ENCODE results near the gene PIP4P1. TPM values are rescaled to one million over a fixed set of nuclear protein-coding genes. Genes with fewer than 3 reads are reported as not detected.

The PIP4P1 gene
- total and polyA plus RNA-seq, 9 of the 15 experiments (the other 6 are each of a cell fraction or from before 2014, with no cell fraction given): 5.3 to 20.9 (median 10.7) TPM

GRCh38 chr14:20456971-20457370 lies 4.3 kb downstream of the PIP4P1 start:
- no peak for DNase-seq (ENCODE audit: extremely low read depth in 1 of 4, low spot score in 3 of 4)
- Histone ChIP-seq H3K9ac (ENCODE audit: insufficient read depth in 1 of 2, low read depth in 2 of 2, low read length in 2 of 2) (peak overlapping the region; percentile 86 to 95), H2AFZ (ENCODE audit: low read depth, low read length) (no peak overlapping the region), H3K27ac (ENCODE audit: extremely low read depth, low read depth, low read length) (peak overlapping the region; percentile 99; the same call in 2 of the 3 replicates), H3K79me2 (ENCODE audit: control insufficient read depth, insufficient read depth, low read length) (peaks cover 75% of the 10 kb centered on the region), H3K4me2 (ENCODE audit: insufficient read depth, low read length) (peak overlapping the region; percentile 91), H3K4me1 (replicated peaks in 1 of 2; ENCODE audit: control insufficient read depth in 2 of 2, insufficient read depth in 2 of 2, low read length in 2 of 2) (peaks cover 22 to 25% of the 10 kb centered on the region in 2 experiments; a peak in 4 of 5 replicates), H3K36me3 (ENCODE audit: control insufficient read depth, insufficient read depth, low read length) (peaks cover 54% of the 10 kb centered on the region), H4K20me1 (replicated peaks; ENCODE audit: control insufficient read depth, insufficient read depth, low read length) (no peaks in the 10 kb centered on the region), H3K27me3 (ENCODE audit: control insufficient read depth in 2 of 2, insufficient read depth in 2 of 2, low read length in 2 of 2) (no peaks in the 10 kb centered on the region), H3K9me3 (replicated peaks; ENCODE audit: control insufficient read depth, insufficient read depth, low read depth, low read length) (no peaks in the 10 kb centered on the region), H3K4me3 (peak overlapping the region; percentile 78), H3K9me1 (ENCODE audit: control insufficient read depth, insufficient read depth, low read length) (no peaks in the 10 kb centered on the region)
- WGBS (ENCODE audit: insufficient coverage, low coverage, missing lambda C conversion rate): 96% methylated on average over 4 of the region's 13 CpGs
- ChIA-PET CTCF (ENCODE audit: low intra/inter-chr PET ratio) (no interaction called here), POLR2A (interaction anchor here (1.0 to 3.1 kb wide), 2 partner anchors 13 to 134 kb away, joined by 3 to 29 read pairs; partner anchors contain the start of gene PNP)
- intact Hi-C loops (cut with micrococcal nuclease): loop anchor here (5.0 kb wide), 1 partner anchor 150 kb away; no protein-coding TSS in a partner anchor
- no peak for ATAC-seq
- no peak for FAIRE-seq
- no TSS peak for BruUV-seq (replicated peaks)
- in situ Hi-C loops (cut with MboI): no loop called here
- 0 out of 2 replicates have a peak, but pooled peaks have one; percentile 12 for TF ChIP-seq ZNF695 (CRISPR knock-in tag; IDR thresholded peaks at IDR 0.05)
- no peak for TF ChIP-seq RBM17 (IDR thresholded peaks at IDR 0.05; ENCODE audit: borderline replicate concordance, low read depth, low read length)
- TF ChIP-seq ZNF318 (IDR thresholded peaks at IDR 0.05; ENCODE audit: borderline replicate concordance in 1 of 2, low read depth in 1 of 2): no peak
- no peak for TF ChIP-seq FOXJ3 (CRISPR knock-in tag; IDR thresholded peaks at IDR 0.05)
- no peak for TF ChIP-seq ETV5 (CRISPR knock-in tag; IDR thresholded peaks at IDR 0.05; ENCODE audit: low read depth)
- no peak for TF ChIP-seq TSHZ1 (CRISPR knock-in tag; IDR thresholded peaks at IDR 0.05)
- peak; percentile 50; the same call in 1 of the 2 replicates for TF ChIP-seq POLR2AphosphoS2 (IDR thresholded peaks at IDR 0.05; ENCODE audit: low read length)
- no peak for TF ChIP-seq HMG20A (CRISPR knock-in tag; conservative IDR thresholded peaks at IDR 0.05)
- no peak for TF ChIP-seq STAG1 (CRISPR knock-in tag; IDR thresholded peaks at IDR 0.05; ENCODE audit: borderline replicate concordance)
- TF ChIP-seq HNRNPUL1 (IDR thresholded peaks at IDR 0.05; ENCODE audit: low read length): no peak
- TF ChIP-seq RBFOX2 (IDR thresholded peaks at IDR 0.05; ENCODE audit: low read depth, low read length): peak; percentile 37; the same call in 1 of the 2 replicates
